GM12872 (cell line): Measurements from ENCODE around the gene CACNA1C.

Experiments used
- TF ChIP-seq, protein P1 (sequence below): IDR thresholded peaks from 3 replicates; pipeline ENCODE4 v1.5.1; 2011; ENCODE audit warnings: low read depth, mild to moderate bottlenecking, low read length, moderate library complexity; ENCODE audit not compliant: insufficient read depth

The CACNA1C gene

DNA sequence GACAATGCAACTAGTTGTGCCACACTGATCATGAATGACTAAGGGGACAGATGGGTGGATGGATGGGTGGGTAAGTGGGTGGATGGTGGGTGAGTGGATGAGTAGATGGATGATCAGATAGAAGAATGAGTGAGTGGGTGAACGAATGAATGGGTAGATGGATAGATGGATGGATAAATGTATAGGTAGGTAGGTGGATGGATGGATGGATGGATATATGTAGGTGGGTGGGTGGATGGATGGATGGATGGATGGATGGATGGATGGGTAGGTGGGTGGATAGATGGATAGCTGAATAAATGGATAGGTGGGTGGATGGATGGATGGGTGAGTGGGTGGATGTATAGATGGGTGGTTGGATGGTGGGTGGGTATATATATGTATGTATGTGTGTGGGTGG, 393.2 kb downstream of the CACNA1C start:
- TF ChIP-seq, protein P1, sequence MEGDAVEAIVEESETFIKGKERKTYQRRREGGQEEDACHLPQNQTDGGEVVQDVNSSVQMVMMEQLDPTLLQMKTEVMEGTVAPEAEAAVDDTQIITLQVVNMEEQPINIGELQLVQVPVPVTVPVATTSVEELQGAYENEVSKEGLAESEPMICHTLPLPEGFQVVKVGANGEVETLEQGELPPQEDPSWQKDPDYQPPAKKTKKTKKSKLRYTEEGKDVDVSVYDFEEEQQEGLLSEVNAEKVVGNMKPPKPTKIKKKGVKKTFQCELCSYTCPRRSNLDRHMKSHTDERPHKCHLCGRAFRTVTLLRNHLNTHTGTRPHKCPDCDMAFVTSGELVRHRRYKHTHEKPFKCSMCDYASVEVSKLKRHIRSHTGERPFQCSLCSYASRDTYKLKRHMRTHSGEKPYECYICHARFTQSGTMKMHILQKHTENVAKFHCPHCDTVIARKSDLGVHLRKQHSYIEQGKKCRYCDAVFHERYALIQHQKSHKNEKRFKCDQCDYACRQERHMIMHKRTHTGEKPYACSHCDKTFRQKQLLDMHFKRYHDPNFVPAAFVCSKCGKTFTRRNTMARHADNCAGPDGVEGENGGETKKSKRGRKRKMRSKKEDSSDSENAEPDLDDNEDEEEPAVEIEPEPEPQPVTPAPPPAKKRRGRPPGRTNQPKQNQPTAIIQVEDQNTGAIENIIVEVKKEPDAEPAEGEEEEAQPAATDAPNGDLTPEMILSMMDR: no peak

DNA sequence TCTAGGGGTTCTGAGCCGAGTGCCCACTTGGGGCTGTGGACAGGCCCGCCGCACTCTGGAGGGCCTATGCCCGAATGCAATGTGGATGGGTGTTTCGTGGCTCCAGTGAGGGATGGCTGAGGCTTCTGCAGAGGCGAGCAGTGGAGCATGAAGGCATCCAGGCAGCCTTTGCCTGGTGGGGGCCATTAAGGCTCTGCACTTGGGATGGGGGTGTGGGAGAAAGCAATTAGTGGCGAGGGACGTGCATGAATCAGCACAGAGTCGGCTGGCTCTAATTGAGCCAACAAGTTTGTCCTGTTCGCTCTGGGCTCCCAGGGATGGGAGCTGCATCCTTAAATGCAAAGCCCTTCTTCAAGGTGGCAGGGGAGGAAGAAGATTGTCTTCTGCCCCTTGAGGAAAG, 395.1 kb downstream of the CACNA1C start:
- TF ChIP-seq, protein P1: no peak

DNA sequence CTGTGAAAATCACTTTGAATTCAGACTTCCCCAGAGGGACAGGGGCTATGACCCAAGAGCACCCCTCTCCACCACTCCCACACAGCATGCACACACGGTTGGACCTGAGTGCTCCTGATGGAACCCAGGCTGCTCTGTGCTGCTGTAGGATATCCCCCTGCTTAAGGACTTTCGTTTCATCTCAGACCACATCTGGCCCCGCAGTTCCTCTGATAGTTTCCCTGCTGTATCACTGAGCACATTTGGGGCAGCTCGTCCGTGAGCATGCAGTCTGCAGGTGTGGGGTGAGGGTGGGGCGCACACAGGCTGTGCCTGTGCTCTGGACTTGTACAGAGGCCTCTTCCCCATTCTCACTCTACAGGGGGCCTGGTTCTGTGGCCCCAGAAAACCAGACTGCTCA, 396.8 kb downstream of the CACNA1C start:
- TF ChIP-seq, protein P1: no peak

DNA sequence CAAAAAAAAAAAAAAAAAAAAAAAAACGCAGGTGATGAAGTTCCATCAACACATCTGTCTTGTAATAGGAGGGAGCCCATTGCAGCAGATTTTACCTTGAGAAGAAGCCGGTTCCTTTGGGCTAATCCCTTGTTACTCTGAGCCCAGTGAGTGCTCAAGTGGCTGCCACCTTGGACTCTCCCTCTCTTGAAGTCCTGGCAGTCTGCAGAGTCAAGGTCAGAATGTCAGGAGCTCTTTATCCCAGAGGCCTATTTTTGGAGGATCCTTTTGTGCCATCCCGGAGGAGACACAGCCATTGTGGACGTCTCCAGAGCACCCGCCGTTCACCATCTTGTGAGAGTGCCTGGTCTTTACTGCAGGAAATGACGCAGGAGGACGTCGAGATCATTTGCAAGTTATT, 397.8 kb downstream of the CACNA1C start:
- TF ChIP-seq, protein P1: no peak

DNA sequence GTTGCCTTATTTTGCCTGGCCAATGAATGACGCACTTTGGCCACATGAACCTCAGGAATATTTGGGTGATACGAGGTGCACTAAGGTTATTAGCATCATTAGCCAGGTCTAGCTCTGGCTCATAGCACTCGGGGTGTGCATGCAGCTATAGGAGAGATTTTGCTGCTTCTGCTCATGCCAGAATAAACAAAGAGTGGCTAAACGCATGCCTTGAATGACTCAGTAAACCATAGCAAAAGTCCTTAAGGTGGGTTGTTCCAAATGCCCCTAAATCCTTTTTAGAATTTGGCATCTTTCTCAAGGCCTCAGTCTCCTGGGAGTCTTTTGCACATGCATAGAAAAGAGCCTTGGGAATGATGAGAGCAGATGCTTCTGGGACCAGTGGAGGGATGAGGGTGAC, 398.2 kb downstream of the CACNA1C start:
- TF ChIP-seq, protein P1: no peak

DNA sequence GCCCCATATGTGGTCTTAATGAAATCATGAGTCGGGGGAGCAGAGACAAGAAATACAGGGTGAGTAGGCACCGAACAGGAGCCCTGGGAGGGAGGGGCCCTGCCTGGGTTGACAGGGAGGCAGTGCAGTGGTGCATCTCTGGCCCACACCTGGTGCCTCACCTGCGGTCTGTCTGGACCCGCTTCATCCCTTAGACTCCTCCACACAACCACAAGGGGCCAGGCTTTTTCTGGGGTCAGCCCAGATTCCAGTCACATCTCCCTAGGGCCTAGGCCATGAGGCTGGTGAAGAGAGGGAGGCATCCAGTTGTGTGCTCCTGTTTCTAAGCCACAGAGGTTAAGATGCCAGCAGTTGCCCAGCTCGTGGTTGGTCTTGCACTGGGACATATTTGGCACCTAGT, 398.7 kb downstream of the CACNA1C start:
- TF ChIP-seq, protein P1: no peak

DNA sequence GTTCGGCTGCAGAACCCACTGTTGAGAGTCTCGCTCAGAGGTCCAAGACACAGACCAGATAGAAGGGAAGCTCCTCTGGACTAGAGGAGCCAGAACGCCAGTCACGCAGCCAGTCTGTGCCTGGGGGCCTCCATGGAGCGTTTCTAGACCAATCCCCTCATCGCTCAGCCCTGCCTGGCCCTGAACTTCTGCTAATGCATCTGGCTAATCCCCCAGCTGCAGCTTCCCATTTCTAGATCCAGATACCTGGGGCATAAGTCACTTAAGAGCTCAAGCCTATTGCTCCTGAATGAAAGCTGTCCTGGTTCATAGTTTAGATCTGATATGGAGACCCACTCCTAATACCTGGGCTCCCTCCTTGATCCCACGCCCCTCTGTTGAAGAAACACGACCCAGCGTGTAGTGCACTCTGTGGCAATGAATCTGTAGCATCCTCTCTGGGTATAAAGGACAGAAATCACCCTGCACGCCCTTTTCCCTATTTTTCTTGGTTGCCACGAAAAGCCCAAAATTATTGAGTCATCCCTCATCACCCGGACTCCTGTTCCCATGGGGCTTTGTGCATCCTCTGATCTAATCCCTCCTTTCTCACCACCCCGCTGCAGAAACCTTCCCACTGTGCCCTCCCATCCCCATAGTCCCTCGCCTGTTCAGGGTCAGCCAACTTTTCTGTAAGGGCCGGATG, 400.4 kb downstream of the CACNA1C start:
- TF ChIP-seq, protein P1: no peak
